ENCODE data around the gene BBX. TPM values are rescaled to one million over a fixed set of nuclear protein-coding genes. Genes with fewer than 3 reads are reported as not detected.

Gene BBX
- total and polyA plus RNA-seq, 4 donors, result 4.7 to 25.1 (median 20.5) TPM

- no peak for DNase-seq (ENCODE audit: low spot score)
Observed at GRCh38 chr3:107769882-107770281, 247.1 kb downstream of the BBX start.

More at GRCh38 chr3:107769882-107770281, 247.1 kb downstream of the BBX start:
- no peaks in the 10 kb centered on the region for H3K9me3 ChIP-seq (ENCODE audit: control insufficient read depth in 4 of 4, low read length in 3 of 4)
- no peaks in the 10 kb centered on the region for H3K27me3 ChIP-seq (ENCODE audit: control insufficient read depth in 4 of 4, insufficient read depth in 4 of 4, low read length in 3 of 4)
- H3K4me3 ChIP-seq (ENCODE audit: low read depth in 1 of 3, low read length in 3 of 3), result no peak overlapping the region
- TF ChIP-seq, protein P1, sequence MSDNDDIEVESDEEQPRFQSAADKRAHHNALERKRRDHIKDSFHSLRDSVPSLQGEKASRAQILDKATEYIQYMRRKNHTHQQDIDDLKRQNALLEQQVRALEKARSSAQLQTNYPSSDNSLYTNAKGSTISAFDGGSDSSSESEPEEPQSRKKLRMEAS (IDR thresholded peaks at IDR 0.05), result no peak
- no peak for TF ChIP-seq FOXA1 (IDR thresholded peaks at IDR 0.05)
- no peak for TF ChIP-seq RAD21 (IDR thresholded peaks at IDR 0.05)
- TF ChIP-seq GABPA (IDR thresholded peaks at IDR 0.05 in 1 of 2, conservative IDR thresholded peaks at IDR 0.05 in 1 of 2), result no peak
- TF ChIP-seq HNF4A (conservative IDR thresholded peaks at IDR 0.05), result no peak
- TF ChIP-seq TAF1 (conservative IDR thresholded peaks at IDR 0.05), result no peak
- TF ChIP-seq ATF3 (IDR thresholded peaks at IDR 0.05), result no peak
- TF ChIP-seq SP1 (IDR thresholded peaks at IDR 0.05), result no peak
- TF ChIP-seq FOXA2 (IDR thresholded peaks at IDR 0.05), result no peak
- TF ChIP-seq CTCF (IDR thresholded peaks at IDR 0.05; ENCODE audit: low read depth, low read length, missing input control), result no peak
- no peak for TF ChIP-seq EGR1 (IDR thresholded peaks at IDR 0.05; ENCODE audit: low read depth in 2 of 2)
- TF ChIP-seq JUND (IDR thresholded peaks at IDR 0.05), result no peak
- TF ChIP-seq RXRA (IDR thresholded peaks at IDR 0.05), result no peak
- TF ChIP-seq NR2F2 (IDR thresholded peaks at IDR 0.05), result no peak
- TF ChIP-seq, protein P2, sequence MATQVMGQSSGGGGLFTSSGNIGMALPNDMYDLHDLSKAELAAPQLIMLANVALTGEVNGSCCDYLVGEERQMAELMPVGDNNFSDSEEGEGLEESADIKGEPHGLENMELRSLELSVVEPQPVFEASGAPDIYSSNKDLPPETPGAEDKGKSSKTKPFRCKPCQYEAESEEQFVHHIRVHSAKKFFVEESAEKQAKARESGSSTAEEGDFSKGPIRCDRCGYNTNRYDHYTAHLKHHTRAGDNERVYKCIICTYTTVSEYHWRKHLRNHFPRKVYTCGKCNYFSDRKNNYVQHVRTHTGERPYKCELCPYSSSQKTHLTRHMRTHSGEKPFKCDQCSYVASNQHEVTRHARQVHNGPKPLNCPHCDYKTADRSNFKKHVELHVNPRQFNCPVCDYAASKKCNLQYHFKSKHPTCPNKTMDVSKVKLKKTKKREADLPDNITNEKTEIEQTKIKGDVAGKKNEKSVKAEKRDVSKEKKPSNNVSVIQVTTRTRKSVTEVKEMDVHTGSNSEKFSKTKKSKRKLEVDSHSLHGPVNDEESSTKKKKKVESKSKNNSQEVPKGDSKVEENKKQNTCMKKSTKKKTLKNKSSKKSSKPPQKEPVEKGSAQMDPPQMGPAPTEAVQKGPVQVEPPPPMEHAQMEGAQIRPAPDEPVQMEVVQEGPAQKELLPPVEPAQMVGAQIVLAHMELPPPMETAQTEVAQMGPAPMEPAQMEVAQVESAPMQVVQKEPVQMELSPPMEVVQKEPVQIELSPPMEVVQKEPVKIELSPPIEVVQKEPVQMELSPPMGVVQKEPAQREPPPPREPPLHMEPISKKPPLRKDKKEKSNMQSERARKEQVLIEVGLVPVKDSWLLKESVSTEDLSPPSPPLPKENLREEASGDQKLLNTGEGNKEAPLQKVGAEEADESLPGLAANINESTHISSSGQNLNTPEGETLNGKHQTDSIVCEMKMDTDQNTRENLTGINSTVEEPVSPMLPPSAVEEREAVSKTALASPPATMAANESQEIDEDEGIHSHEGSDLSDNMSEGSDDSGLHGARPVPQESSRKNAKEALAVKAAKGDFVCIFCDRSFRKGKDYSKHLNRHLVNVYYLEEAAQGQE (IDR thresholded peaks at IDR 0.05), result no peak
- TF ChIP-seq ZBTB33 (IDR thresholded peaks at IDR 0.05), result no peak
- no peak for TF ChIP-seq HNF4G (IDR thresholded peaks at IDR 0.05)
- no peak for TF ChIP-seq YY1 (IDR thresholded peaks at IDR 0.05)
- WGBS, result 96% methylated on average over 3 of the region's 3 CpGs
- no peak overlapping the region for H3K9ac ChIP-seq (ENCODE audit: low read depth in 1 of 2, low read length in 2 of 2)
- no peaks in the 10 kb centered on the region for H3K4me1 ChIP-seq (ENCODE audit: control insufficient read depth in 4 of 4, insufficient read depth in 4 of 4, low read length in 3 of 4)
- peaks cover 0 to 5% (median 4%) of the 10 kb centered on the region in 4 donors for H3K36me3 ChIP-seq (ENCODE audit: control insufficient read depth in 4 of 4, insufficient read depth in 3 of 4, low read depth in 1 of 4, low read length in 3 of 4)
- no peak overlapping the region for H3K27ac ChIP-seq (ENCODE audit: low read depth in 1 of 2, low read length in 2 of 2)
